Activated CD8-positive, alpha-beta T cell treated with anti-CD3 and anti-CD28 coated beads, Interleukin-2, amount 10 ng/mL, durations not matched to agents 7 days and 5 days (primary cell): ENCODE measurements around the gene CRIM1. TPM values are rescaled to one million over a fixed set of nuclear protein-coding genes. Genes with fewer than 3 reads are reported as not detected.

Source experiments
- ATAC-seq: fragments of 150-1000 bp; cut with Tn5 transposase; one replicate; pipeline ENCODE4 v1.10.0; 2021; ENCODE audit warnings: moderate library complexity
- CTCF ChIA-PET: fragments of 350-600 bp; sonication (Branson Sonifier 250); formaldehyde crosslinking; loops from one replicate; lab custom pipeline; 2021; ENCODE audit warnings: antibody characterized with exemption; lab: Charles Lee
- POLR2A ChIA-PET: fragments of 350-600 bp; sonication (Branson Sonifier 250); formaldehyde crosslinking; loops from one replicate; lab custom pipeline; 2021; ENCODE audit warnings: antibody characterized with exemption; lab: Charles Lee
- DNase-seq: peaks from one replicate; pipeline ENCODE4 v3.0.0-alpha.2; 2020
- H3K27ac Mint-ChIP-seq: one replicate; pipeline ENCODE4 v1.8.0; 2021; ENCODE audit warnings: mild to moderate bottlenecking, mixed read lengths
- H3K27me3 Mint-ChIP-seq: one replicate; pipeline ENCODE4 v1.8.0; 2021; ENCODE audit warnings: low read depth, mixed read lengths
- H3K36me3 Mint-ChIP-seq: one replicate; pipeline ENCODE4 v1.8.0; 2021; ENCODE audit warnings: low read depth, mixed read lengths
- H3K4me1 Mint-ChIP-seq: one replicate; pipeline ENCODE4 v1.8.0; 2021; ENCODE audit warnings: low read depth, mixed read lengths
- H3K4me3 Mint-ChIP-seq: one replicate; pipeline ENCODE4 v1.8.0; 2021; ENCODE audit warnings: mild to moderate bottlenecking, mixed read lengths
- H3K9me3 Mint-ChIP-seq: one replicate; pipeline ENCODE4 v1.8.0; 2022; ENCODE audit warnings: mixed read lengths; ENCODE audit not compliant: insufficient read depth
- total RNA-seq, 2 experiments: library from RNA; stranded (reverse); gene quantifications; one replicate each; pipeline ENCODE4 v1.2.3, GENCODE V29; 2021

CRIM1 gene
- total RNA-seq, 2 experiments from 2014 or later: 3.7 to 4.4 TPM

- Mint-ChIP-seq H3K4me1 (no peaks in the 10 kb centered on the region), H3K4me3 (no peak overlapping the region), H3K27ac (no peak overlapping the region), H3K36me3 (no peaks in the 10 kb centered on the region), H3K9me3 (no peaks in the 10 kb centered on the region), H3K27me3 (no peaks in the 10 kb centered on the region)
- DNase-seq (no peak), ATAC-seq (no peak)
- ChIA-PET CTCF (no interaction called here), POLR2A (no interaction called here)
Observed at GRCh38 chr2:36421379-36421778, 65.8 kb downstream of the CRIM1 start.

- ATAC-seq (no peak), DNase-seq (no peak)
- no peaks in the 10 kb centered on the region for H3K36me3 Mint-ChIP-seq
- H3K4me3 Mint-ChIP-seq: no peak overlapping the region
- H3K4me1 Mint-ChIP-seq: no peaks in the 10 kb centered on the region
- no peaks in the 10 kb centered on the region for H3K27me3 Mint-ChIP-seq
- POLR2A ChIA-PET: interaction anchor here (0.5 kb wide), 1 partner anchor 80 kb away, joined by 3 read pairs; no protein-coding TSS in a partner anchor
- CTCF ChIA-PET: no interaction called here
- H3K27ac Mint-ChIP-seq: no peak overlapping the region
- no peaks in the 10 kb centered on the region for H3K9me3 Mint-ChIP-seq
Observed at GRCh38 chr2:36423172-36423571, 67.6 kb downstream of the CRIM1 start.

GRCh38 chr2:36423619-36424120, 68.1 kb downstream of the CRIM1 start:
- DNase-seq: no peak
- ChIA-PET CTCF (no interaction called here), POLR2A (interaction anchor here (0.5 kb wide), 1 partner anchor 80 kb away, joined by 3 read pairs; no protein-coding TSS in a partner anchor)
- no peaks in the 10 kb centered on the region for H3K36me3 Mint-ChIP-seq
- H3K9me3 Mint-ChIP-seq: no peaks in the 10 kb centered on the region
- H3K4me3 Mint-ChIP-seq: no peak overlapping the region
- no peaks in the 10 kb centered on the region for H3K27me3 Mint-ChIP-seq
- no peak overlapping the region for H3K27ac Mint-ChIP-seq
- ATAC-seq: no peak
- no peaks in the 10 kb centered on the region for H3K4me1 Mint-ChIP-seq

GRCh38 chr2:36425608-36426355, 70.2 kb downstream of the CRIM1 start:
- H3K36me3 Mint-ChIP-seq: no peaks in the 10 kb centered on the region

GRCh38 chr2:36427790-36428243, 72.2 kb downstream of the CRIM1 start:
- ATAC-seq (no peak), DNase-seq (no peak)
- CTCF ChIA-PET: no interaction called here

More at GRCh38 chr2:36425608-36426355, 70.2 kb downstream of the CRIM1 start:
- DNase-seq (no peak), ATAC-seq (no peak)
- Mint-ChIP-seq H3K4me3 (no peak overlapping the region), H3K4me1 (no peaks in the 10 kb centered on the region), H3K9me3 (no peaks in the 10 kb centered on the region), H3K27ac (no peak overlapping the region), H3K27me3 (no peaks in the 10 kb centered on the region)
- CTCF ChIA-PET: no interaction called here
- POLR2A ChIA-PET: no interaction called here

GRCh38 chr2:36430549-36430948, 75.0 kb downstream of the CRIM1 start:
- ATAC-seq (no peak), DNase-seq (no peak)
- CTCF ChIA-PET: no interaction called here
- POLR2A ChIA-PET: no interaction called here
- Mint-ChIP-seq H3K4me1 (no peaks in the 10 kb centered on the region), H3K27me3 (no peaks in the 10 kb centered on the region), H3K27ac (no peak overlapping the region), H3K36me3 (no peaks in the 10 kb centered on the region), H3K4me3 (no peak overlapping the region), H3K9me3 (no peaks in the 10 kb centered on the region)

More at GRCh38 chr2:36427790-36428243, 72.2 kb downstream of the CRIM1 start:
- Mint-ChIP-seq H3K36me3 (no peaks in the 10 kb centered on the region), H3K27me3 (no peaks in the 10 kb centered on the region), H3K9me3 (no peaks in the 10 kb centered on the region), H3K4me3 (no peak overlapping the region), H3K4me1 (no peaks in the 10 kb centered on the region), H3K27ac (no peak overlapping the region)
- POLR2A ChIA-PET: no interaction called here

- no peak overlapping the region for H3K4me3 Mint-ChIP-seq
- CTCF ChIA-PET: no interaction called here
- DNase-seq (no peak), ATAC-seq (no peak)
- no peaks in the 10 kb centered on the region for H3K4me1 Mint-ChIP-seq
- POLR2A ChIA-PET: no interaction called here
- H3K9me3 Mint-ChIP-seq: no peaks in the 10 kb centered on the region
- no peaks in the 10 kb centered on the region for H3K27me3 Mint-ChIP-seq
- H3K27ac Mint-ChIP-seq: no peak overlapping the region
- no peaks in the 10 kb centered on the region for H3K36me3 Mint-ChIP-seq
Observed at GRCh38 chr2:36432479-36432878, 76.9 kb downstream of the CRIM1 start.

- no peak overlapping the region for H3K27ac Mint-ChIP-seq
- H3K4me1 Mint-ChIP-seq: no peaks in the 10 kb centered on the region
- no peaks in the 10 kb centered on the region for H3K36me3 Mint-ChIP-seq
- CTCF ChIA-PET: no interaction called here
- no peaks in the 10 kb centered on the region for H3K9me3 Mint-ChIP-seq
- H3K4me3 Mint-ChIP-seq: no peak overlapping the region
- DNase-seq (no peak), ATAC-seq (no peak)
- POLR2A ChIA-PET: no interaction called here
- H3K27me3 Mint-ChIP-seq: no peaks in the 10 kb centered on the region
Observed at GRCh38 chr2:36433311-36434217, 78.0 kb downstream of the CRIM1 start.

- H3K4me3 Mint-ChIP-seq: no peak overlapping the region
- ChIA-PET CTCF (no interaction called here), POLR2A (no interaction called here)
- H3K27ac Mint-ChIP-seq: no peak overlapping the region
- peaks cover 5% of the 10 kb centered on the region for H3K36me3 Mint-ChIP-seq
- peaks cover 14% of the 10 kb centered on the region for H3K4me1 Mint-ChIP-seq
- peaks cover 9% of the 10 kb centered on the region for H3K27me3 Mint-ChIP-seq
- DNase-seq: no peak
- ATAC-seq: no peak
- H3K9me3 Mint-ChIP-seq: no peaks in the 10 kb centered on the region
Observed at GRCh38 chr2:36438449-36438977, 82.9 kb downstream of the CRIM1 start.

- DNase-seq (no peak), ATAC-seq (no peak)
- Mint-ChIP-seq H3K4me3 (no peak overlapping the region), H3K36me3 (peaks cover 5% of the 10 kb centered on the region), H3K27me3 (peaks cover 9% of the 10 kb centered on the region), H3K9me3 (no peaks in the 10 kb centered on the region), H3K27ac (no peak overlapping the region), H3K4me1 (peaks cover 14% of the 10 kb centered on the region)
- POLR2A ChIA-PET: no interaction called here
- CTCF ChIA-PET: no interaction called here
Observed at GRCh38 chr2:36439084-36439483, 83.5 kb downstream of the CRIM1 start.

GRCh38 chr2:36441065-36441625, 85.6 kb downstream of the CRIM1 start:
- peaks cover 5% of the 10 kb centered on the region for H3K36me3 Mint-ChIP-seq
- CTCF ChIA-PET: interaction anchor here (1.4 kb wide), 1 partner anchor 89 kb away, joined by 4 read pairs; no protein-coding TSS in a partner anchor
- peaks cover 14% of the 10 kb centered on the region for H3K4me1 Mint-ChIP-seq
- peaks cover 11% of the 10 kb centered on the region for H3K27me3 Mint-ChIP-seq
- DNase-seq (no peak), ATAC-seq (no peak)
- no peaks in the 10 kb centered on the region for H3K9me3 Mint-ChIP-seq
- H3K27ac Mint-ChIP-seq: no peak overlapping the region
- H3K4me3 Mint-ChIP-seq: no peak overlapping the region
- POLR2A ChIA-PET: no interaction called here
